Esophagus muscularis mucosa (tissue), 4 donors: Measurements from ENCODE around the gene BBLN. TPM values are rescaled to one million over a fixed set of nuclear protein-coding genes. Genes with fewer than 3 reads are reported as not detected.

Source experiments
- DNase-seq: peaks from one replicate; pipeline ENCODE4 v3.0.0-alpha.2; 2017; ENCODE audit errors: extremely low spot score
- H3K27ac ChIP-seq, 4 donors: fragments of 200-600 bp; sonication (generic); replicated peaks in 1 of 4; 1 replicate in 3 of 4; 2 replicates in 1 of 4; pipeline ENCODE4 v1.5.1; 2016 to 2019; ENCODE audit warnings: mild to moderate bottlenecking in 1 of 4
- H3K27me3 ChIP-seq, 4 donors: fragments of 200-600 bp; sonication (generic); one replicate each; pipeline versions ENCODE4 v1.5.1 to v1.6.0; 2016 to 2019
- H3K36me3 ChIP-seq, 4 donors: fragments of 200-600 bp; sonication (generic); one replicate each; pipeline ENCODE4 v1.5.1; 2016 to 2019
- H3K4me1 ChIP-seq, 4 donors: fragments of 200-600 bp; sonication (generic); one replicate each; pipeline ENCODE4 v1.5.1; 2016 to 2019
- H3K4me3 ChIP-seq, 4 donors: fragments of 200-600 bp; sonication (generic); 1 replicate in 2 of 4; 2 replicates in 2 of 4; pipeline ENCODE4 v1.5.1; 2016 to 2019; ENCODE audit warnings: mild to moderate bottlenecking in 4 of 4, moderate library complexity in 1 of 4
- H3K9me3 ChIP-seq, 4 donors: fragments of 200-600 bp; sonication (generic); 1 replicate in 3 of 4; 2 replicates in 1 of 4; pipeline ENCODE4 v1.5.1; 2016 to 2019
- EP300 ChIP-seq: sonication (generic); formaldehyde crosslinking; IDR thresholded peaks from one replicate; pipeline ENCODE4 v1.6.1; 2017; ENCODE audit warnings: antibody characterized with exemption
- POLR2A ChIP-seq: fragments of 450-650 bp; IDR thresholded peaks from one replicate; pipeline ENCODE4 v1.6.1; 2017; ENCODE audit warnings: antibody characterized with exemption, moderate library complexity, mild to moderate bottlenecking, low read depth
- POLR2AphosphoS5 ChIP-seq, 2 donors: sonication (generic); formaldehyde crosslinking; IDR thresholded peaks; one replicate each; pipeline ENCODE4 v1.6.1; 2017; ENCODE audit warnings: antibody characterized with exemption in 2 of 2
- WGBS: methylation state at CpG from one replicate; pipeline ENCODE4 v1.1.5; 2018; 5-methylcytosine and 5-hydroxymethylcytosine counted together
- intact Hi-C: fragments of 100-400 bp; cut with DNase I; formaldehyde crosslinking; loops from one replicate; pipeline ENCODE4 v1.15.1; 2023
- total RNA-seq, 4 donors: library from RNA; depleted of rRNA; stranded (reverse); fragments of >200 nt; gene quantifications; one replicate each; pipeline versions ENCODE4 v1.1.0 to v1.2.1, GENCODE V29; 2016
- TF ChIP-seq, protein P1 (sequence below), 3 experiments: fragments of 200-600 bp in 2 of 3; fragments of 450-650 bp in 1 of 3; sonication (generic) in 2 of 3; IDR thresholded peaks; one replicate each; pipeline ENCODE4 v1.5.1; 2017 to 2019; ENCODE audit warnings: antibody characterized with exemption in 3 of 3, mild to moderate bottlenecking in 2 of 3, moderate library complexity in 1 of 3

Gene BBLN
- total RNA-seq, 4 donors from 2014 or later: 132 to 213 (median 148) TPM

GRCh38 chr9:128118971-128119665 is 40.9 kb upstream of the BBLN start:
- intact Hi-C loops: loop anchor here (5.0 kb wide), 1 partner anchor 87 kb away; no protein-coding TSS in a partner anchor
- no peak for DNase-seq
- TF ChIP-seq EP300 (no peak), POLR2A (no peak), POLR2AphosphoS5 (IDR thresholded peaks at IDR 0.05) (no peak)
- TF ChIP-seq, protein P1, sequence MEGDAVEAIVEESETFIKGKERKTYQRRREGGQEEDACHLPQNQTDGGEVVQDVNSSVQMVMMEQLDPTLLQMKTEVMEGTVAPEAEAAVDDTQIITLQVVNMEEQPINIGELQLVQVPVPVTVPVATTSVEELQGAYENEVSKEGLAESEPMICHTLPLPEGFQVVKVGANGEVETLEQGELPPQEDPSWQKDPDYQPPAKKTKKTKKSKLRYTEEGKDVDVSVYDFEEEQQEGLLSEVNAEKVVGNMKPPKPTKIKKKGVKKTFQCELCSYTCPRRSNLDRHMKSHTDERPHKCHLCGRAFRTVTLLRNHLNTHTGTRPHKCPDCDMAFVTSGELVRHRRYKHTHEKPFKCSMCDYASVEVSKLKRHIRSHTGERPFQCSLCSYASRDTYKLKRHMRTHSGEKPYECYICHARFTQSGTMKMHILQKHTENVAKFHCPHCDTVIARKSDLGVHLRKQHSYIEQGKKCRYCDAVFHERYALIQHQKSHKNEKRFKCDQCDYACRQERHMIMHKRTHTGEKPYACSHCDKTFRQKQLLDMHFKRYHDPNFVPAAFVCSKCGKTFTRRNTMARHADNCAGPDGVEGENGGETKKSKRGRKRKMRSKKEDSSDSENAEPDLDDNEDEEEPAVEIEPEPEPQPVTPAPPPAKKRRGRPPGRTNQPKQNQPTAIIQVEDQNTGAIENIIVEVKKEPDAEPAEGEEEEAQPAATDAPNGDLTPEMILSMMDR (IDR thresholded peaks at IDR 0.05): no peak
- Histone ChIP-seq H3K27me3 (no peaks in the 10 kb centered on the region), H3K4me3 (no peak overlapping the region), H3K4me1 (peaks cover 5 to 16% (median 9%) of the 10 kb centered on the region in 4 donors), H3K9me3 (no peaks in the 10 kb centered on the region), H3K27ac (no peak overlapping the region), H3K36me3 (peaks cover 17 to 58% (median 54%) of the 10 kb centered on the region in 4 donors)
- WGBS: 80% methylated on average over 15 of the region's 15 CpGs

- intact Hi-C loops: no loop called here
- WGBS: 84% methylated on average over 8 of the region's 20 CpGs
- Histone ChIP-seq H3K4me1 (peaks cover 9 to 21% (median 17%) of the 10 kb centered on the region in 4 donors), H3K36me3 (peaks cover 14 to 55% (median 49%) of the 10 kb centered on the region in 4 donors), H3K27me3 (no peaks in the 10 kb centered on the region), H3K27ac (no peak overlapping the region), H3K4me3 (no peak overlapping the region), H3K9me3 (no peaks in the 10 kb centered on the region)
- TF ChIP-seq POLR2A (no peak), POLR2AphosphoS5 (IDR thresholded peaks at IDR 0.05) (no peak), EP300 (no peak)
- TF ChIP-seq, protein P1 (IDR thresholded peaks at IDR 0.05): no peak
- DNase-seq: no peak
These were observed 39.9 kb upstream of the BBLN start for GRCh38 chr9:128120061-128120740.

DNA sequence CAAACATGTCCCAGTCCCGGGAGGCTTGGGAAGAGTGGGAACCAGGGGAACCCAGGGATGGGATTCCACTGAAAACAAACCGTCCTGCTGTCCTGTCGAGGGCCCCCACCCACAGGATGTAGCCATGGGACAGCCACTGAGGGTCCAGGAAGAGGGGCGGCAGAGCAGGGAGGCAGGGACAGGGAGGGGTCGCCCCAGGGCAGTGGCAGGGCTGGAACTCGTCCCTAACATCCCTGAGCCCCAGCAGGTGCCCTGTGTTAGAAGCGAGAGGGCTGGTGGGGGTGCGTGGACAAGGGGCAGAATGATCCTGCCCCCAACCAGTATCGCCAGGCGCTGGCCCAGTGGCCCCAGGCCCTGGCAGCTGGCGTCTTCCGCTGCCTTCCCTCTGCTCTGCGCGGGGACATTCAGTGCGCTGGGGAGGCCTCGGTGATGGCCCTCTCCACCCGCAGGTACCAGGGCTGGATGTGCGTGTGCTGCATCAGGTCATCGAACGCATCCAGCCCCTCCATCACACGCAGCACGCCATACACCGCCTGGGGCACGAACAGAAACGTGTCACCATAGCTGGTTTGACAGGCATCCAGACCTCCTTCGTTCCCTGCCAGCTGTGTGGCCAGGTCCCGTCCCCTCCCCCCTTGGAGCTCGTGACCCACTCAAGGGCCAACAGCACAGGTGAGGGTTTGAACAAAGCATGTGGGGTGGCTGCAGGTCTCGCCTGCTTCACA is 39.2 kb upstream of the BBLN start:
- TF ChIP-seq POLR2AphosphoS5 (IDR thresholded peaks at IDR 0.05): no peak
- TF ChIP-seq, protein P1 (IDR thresholded peaks at IDR 0.05): no peak
- no peak for TF ChIP-seq POLR2A
- TF ChIP-seq EP300: no peak
- Histone ChIP-seq H3K4me1 (peaks cover 16 to 28% (median 24%) of the 10 kb centered on the region in 4 donors), H3K4me3 (no peak overlapping the region), H3K27me3 (no peaks in the 10 kb centered on the region), H3K9me3 (no peaks in the 10 kb centered on the region), H3K36me3 (peaks cover 14 to 51% (median 46%) of the 10 kb centered on the region in 4 donors), H3K27ac (no peak overlapping the region)
- intact Hi-C loops: no loop called here
- DNase-seq: no peak
- 77% methylated on average over 25 of the region's 29 CpGs for WGBS

- peaks cover 14 to 51% (median 44%) of the 10 kb centered on the region in 4 donors for H3K36me3 ChIP-seq
- no peak overlapping the region for H3K4me3 ChIP-seq
- no peaks in the 10 kb centered on the region for H3K9me3 ChIP-seq
- H3K27me3 ChIP-seq: no peaks in the 10 kb centered on the region
- DNase-seq: no peak
- WGBS: 81% methylated on average over 4 of the region's 5 CpGs
- no peak overlapping the region for H3K27ac ChIP-seq
- peaks cover 21 to 33% (median 29%) of the 10 kb centered on the region in 4 donors for H3K4me1 ChIP-seq
- intact Hi-C loops: no loop called here
- TF ChIP-seq POLR2A (no peak), EP300 (no peak), POLR2AphosphoS5 (IDR thresholded peaks at IDR 0.05) (no peak)
- TF ChIP-seq, protein P1 (IDR thresholded peaks at IDR 0.05): no peak
These were observed 38.6 kb upstream of the BBLN start for GRCh38 chr9:128121466-128121810.
